A549 (cell line): ENCODE results near the gene SMAD3.

Experiments used
- CHD2 ChIP-seq: fragments of 150-350 bp; IDR thresholded peaks from 2 replicates; pipeline ENCODE4 v1.6.1; 2014; ENCODE audit warnings: low read length; ENCODE audit not compliant: partially characterized antibody
- EP300 ChIP-seq, 2 experiments: fragments of >200 bp; sonication (Bioruptor Twin); formaldehyde crosslinking; IDR thresholded peaks; 2 replicates in 1 of 2; 3 replicates in 1 of 2; pipeline ENCODE4 v1.6.1; 2016 to 2017
- HOXB5 ChIP-seq: fragments of 250-450 bp; sonication (Bioruptor Pico); IDR thresholded peaks from 2 replicates; pipeline ENCODE4 v1.5.0; 2020; ENCODE audit warnings: mild to moderate bottlenecking, moderate library complexity
- POLR2A ChIP-seq: IDR thresholded peaks from 2 replicates; pipeline ENCODE4 v1.6.1; 2012; ENCODE audit warnings: mild to moderate bottlenecking, low read length
- RAD21 ChIP-seq, 2 experiments: fragments of >200 bp in 1 of 2; sonication (Bioruptor Twin) in 1 of 2; formaldehyde crosslinking in 1 of 2; IDR thresholded peaks in 1 of 2; conservative IDR thresholded peaks in 1 of 2; 2 replicates in 1 of 2; 3 replicates in 1 of 2; pipeline ENCODE4 v1.6.1; 2012 to 2018; ENCODE audit warnings: inconsistent platforms in 1 of 2
- TF ChIP-seq, protein P1 (sequence below): fragments of >200 bp; sonication (Bioruptor Twin); formaldehyde crosslinking; IDR thresholded peaks from 3 replicates; pipeline ENCODE4 v1.5.1; 2016

DNA sequence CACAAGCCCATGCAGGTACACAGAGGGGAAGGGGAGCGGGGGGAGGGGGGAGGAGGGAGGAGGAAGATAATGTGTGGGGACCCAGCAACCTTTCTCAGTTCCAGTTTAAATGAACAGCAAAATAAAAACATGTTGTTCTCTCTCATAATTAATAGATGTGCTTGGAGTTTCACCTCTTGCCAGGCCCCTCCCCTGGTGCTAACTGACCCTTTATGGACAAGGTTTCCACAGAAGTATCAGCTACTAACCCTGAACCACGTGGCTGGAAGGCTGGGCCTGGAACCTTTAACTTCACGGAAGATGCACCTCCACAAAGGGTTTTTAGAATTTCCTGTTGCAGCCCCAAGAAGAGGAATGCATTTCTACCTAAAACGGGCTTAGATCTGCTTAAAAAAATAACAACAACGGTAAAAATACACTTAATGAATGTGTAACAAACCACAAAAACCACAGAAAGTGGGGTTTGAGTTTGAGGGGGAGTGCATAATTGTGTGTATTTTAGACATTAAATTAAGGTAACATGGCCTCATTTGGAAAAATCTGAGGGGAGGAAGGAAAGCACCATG lies 14.8 kb upstream of the SMAD3 start:
- TF ChIP-seq RAD21 (conservative IDR thresholded peaks at IDR 0.05 in 1 of 2, IDR thresholded peaks at IDR 0.05 in 1 of 2) (no peak), EP300 (IDR thresholded peaks at IDR 0.05) (no peak), POLR2A (no peak), HOXB5 (CRISPR knock-in tag) (no peak), CHD2 (no peak)
- TF ChIP-seq, protein P1, sequence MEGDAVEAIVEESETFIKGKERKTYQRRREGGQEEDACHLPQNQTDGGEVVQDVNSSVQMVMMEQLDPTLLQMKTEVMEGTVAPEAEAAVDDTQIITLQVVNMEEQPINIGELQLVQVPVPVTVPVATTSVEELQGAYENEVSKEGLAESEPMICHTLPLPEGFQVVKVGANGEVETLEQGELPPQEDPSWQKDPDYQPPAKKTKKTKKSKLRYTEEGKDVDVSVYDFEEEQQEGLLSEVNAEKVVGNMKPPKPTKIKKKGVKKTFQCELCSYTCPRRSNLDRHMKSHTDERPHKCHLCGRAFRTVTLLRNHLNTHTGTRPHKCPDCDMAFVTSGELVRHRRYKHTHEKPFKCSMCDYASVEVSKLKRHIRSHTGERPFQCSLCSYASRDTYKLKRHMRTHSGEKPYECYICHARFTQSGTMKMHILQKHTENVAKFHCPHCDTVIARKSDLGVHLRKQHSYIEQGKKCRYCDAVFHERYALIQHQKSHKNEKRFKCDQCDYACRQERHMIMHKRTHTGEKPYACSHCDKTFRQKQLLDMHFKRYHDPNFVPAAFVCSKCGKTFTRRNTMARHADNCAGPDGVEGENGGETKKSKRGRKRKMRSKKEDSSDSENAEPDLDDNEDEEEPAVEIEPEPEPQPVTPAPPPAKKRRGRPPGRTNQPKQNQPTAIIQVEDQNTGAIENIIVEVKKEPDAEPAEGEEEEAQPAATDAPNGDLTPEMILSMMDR = no peak
